Nephron progenitor cell (in vitro differentiated cells): Measurements from ENCODE around the gene CDK15.

Experiments
- DNase-seq: peaks from one replicate; pipeline ENCODE4 v3.0.0; 2021
- H3K27ac Mint-ChIP-seq: 2 replicates; pipeline ENCODE4 v1.8.0; 2021; ENCODE audit warnings: mild to moderate bottlenecking, moderate library complexity, mixed read lengths
- H3K27me3 Mint-ChIP-seq: 2 replicates; pipeline ENCODE4 v1.8.0; 2021; ENCODE audit warnings: mild to moderate bottlenecking, low read depth, mixed read lengths; ENCODE audit not compliant: poor library complexity
- H3K36me3 Mint-ChIP-seq: 2 replicates; pipeline ENCODE4 v1.8.0; 2021; ENCODE audit warnings: low read depth, mixed read lengths
- H3K4me1 Mint-ChIP-seq: 2 replicates; pipeline ENCODE4 v1.8.0; 2021; ENCODE audit warnings: mixed read lengths
- H3K4me3 Mint-ChIP-seq: 2 replicates; pipeline ENCODE4 v1.8.0; 2021; ENCODE audit warnings: mild to moderate bottlenecking, moderate library complexity, mixed read lengths
- H3K9me3 Mint-ChIP-seq: 2 replicates; pipeline ENCODE4 v1.8.0; 2021; ENCODE audit warnings: mild to moderate bottlenecking, moderate library complexity, mixed read lengths
- CTCF ChIP-seq: fragments of 200-600 bp; sonication (generic); IDR thresholded peaks from 2 replicates; pipeline ENCODE4 v1.5.0; 2021; ENCODE audit warnings: antibody characterized with exemption

The CDK15 gene

GRCh38 chr2:201916565-201916964, 110.2 kb downstream of the CDK15 start:
- Mint-ChIP-seq H3K4me3 (no peak overlapping the region), H3K36me3 (no peaks in the 10 kb centered on the region), H3K4me1 (peaks cover 42% of the 10 kb centered on the region), H3K27me3 (peaks cover 3% of the 10 kb centered on the region), H3K27ac (no peak overlapping the region), H3K9me3 (no peaks in the 10 kb centered on the region)
- no peak for TF ChIP-seq CTCF
- no peak for DNase-seq

- Mint-ChIP-seq H3K27ac (no peak overlapping the region), H3K36me3 (peaks cover 7% of the 10 kb centered on the region), H3K27me3 (peaks cover 3% of the 10 kb centered on the region), H3K4me3 (no peak overlapping the region), H3K9me3 (peaks cover 9% of the 10 kb centered on the region), H3K4me1 (peaks cover 38% of the 10 kb centered on the region)
- TF ChIP-seq CTCF, result no peak
- DNase-seq, result no peak
These were observed 112.4 kb downstream of the CDK15 start for GRCh38 chr2:201918616-201919307.

GRCh38 chr2:201919308-201919634, 112.9 kb downstream of the CDK15 start:
- TF ChIP-seq CTCF, result no peak
- peaks cover 3% of the 10 kb centered on the region for H3K27me3 Mint-ChIP-seq
- DNase-seq, result no peak
- H3K36me3 Mint-ChIP-seq, result peaks cover 7% of the 10 kb centered on the region
- H3K4me1 Mint-ChIP-seq, result peaks cover 42% of the 10 kb centered on the region
- H3K27ac Mint-ChIP-seq, result no peak overlapping the region
- peaks cover 9% of the 10 kb centered on the region for H3K9me3 Mint-ChIP-seq
- H3K4me3 Mint-ChIP-seq, result no peak overlapping the region

- Mint-ChIP-seq H3K36me3 (peaks cover 7% of the 10 kb centered on the region), H3K27ac (no peak overlapping the region), H3K9me3 (peaks cover 9% of the 10 kb centered on the region), H3K4me1 (peaks cover 77% of the 10 kb centered on the region), H3K4me3 (no peak overlapping the region), H3K27me3 (peaks cover 9% of the 10 kb centered on the region)
- no peak for DNase-seq
- TF ChIP-seq CTCF, result no peak
These were observed 117.3 kb downstream of the CDK15 start for GRCh38 chr2:201923436-201924328.

GRCh38 chr2:201924453-201924852, 118.1 kb downstream of the CDK15 start:
- DNase-seq, result no peak
- peaks cover 9% of the 10 kb centered on the region for H3K9me3 Mint-ChIP-seq
- TF ChIP-seq CTCF, result no peak
- H3K4me3 Mint-ChIP-seq, result no peak overlapping the region
- H3K27ac Mint-ChIP-seq, result no peak overlapping the region
- H3K4me1 Mint-ChIP-seq, result peaks cover 75% of the 10 kb centered on the region
- H3K27me3 Mint-ChIP-seq, result peaks cover 9% of the 10 kb centered on the region
- peaks cover 7% of the 10 kb centered on the region for H3K36me3 Mint-ChIP-seq
